ENCODE data around the gene CNTN4. TPM values are rescaled to one million over a fixed set of nuclear protein-coding genes. Genes with fewer than 3 reads are reported as not detected.
"Not testable (repeated sequence)": the region's sequence is repeated elsewhere in the genome, so short reads cannot be mapped to it uniquely, and the experiment has no call there.

Gene CNTN4
- total RNA-seq, 1 experiment from 2014 or later, result 2.9 TPM

DNA sequence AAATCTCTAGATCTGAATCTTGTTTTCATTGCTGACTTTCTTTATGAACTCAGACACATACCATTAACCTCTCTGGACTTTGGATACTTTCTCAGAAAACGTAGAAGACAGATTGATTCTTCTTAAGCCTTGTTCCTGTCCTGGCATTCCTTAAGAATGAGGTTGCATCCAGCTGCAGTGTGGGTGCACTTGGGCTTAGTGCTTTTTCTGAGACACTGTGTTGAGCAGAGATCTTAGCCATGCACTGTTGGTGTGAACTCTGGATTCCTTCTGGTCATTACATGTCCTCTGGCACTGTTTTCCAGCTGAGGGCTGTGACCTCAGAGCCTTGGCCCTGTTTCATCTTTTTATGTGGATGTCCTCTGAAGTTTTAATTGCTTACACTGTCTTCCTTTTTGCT, 428.3 kb downstream of the CNTN4 start:
- DNase-seq, result no peak
- no TSS peak for BruUV-seq (replicated peaks)
- peaks cover 8% of the 10 kb centered on the region for H3K4me1 Mint-ChIP-seq (ENCODE audit: low read depth, unreplicated experiment)
- TF ChIP-seq, protein P1, sequence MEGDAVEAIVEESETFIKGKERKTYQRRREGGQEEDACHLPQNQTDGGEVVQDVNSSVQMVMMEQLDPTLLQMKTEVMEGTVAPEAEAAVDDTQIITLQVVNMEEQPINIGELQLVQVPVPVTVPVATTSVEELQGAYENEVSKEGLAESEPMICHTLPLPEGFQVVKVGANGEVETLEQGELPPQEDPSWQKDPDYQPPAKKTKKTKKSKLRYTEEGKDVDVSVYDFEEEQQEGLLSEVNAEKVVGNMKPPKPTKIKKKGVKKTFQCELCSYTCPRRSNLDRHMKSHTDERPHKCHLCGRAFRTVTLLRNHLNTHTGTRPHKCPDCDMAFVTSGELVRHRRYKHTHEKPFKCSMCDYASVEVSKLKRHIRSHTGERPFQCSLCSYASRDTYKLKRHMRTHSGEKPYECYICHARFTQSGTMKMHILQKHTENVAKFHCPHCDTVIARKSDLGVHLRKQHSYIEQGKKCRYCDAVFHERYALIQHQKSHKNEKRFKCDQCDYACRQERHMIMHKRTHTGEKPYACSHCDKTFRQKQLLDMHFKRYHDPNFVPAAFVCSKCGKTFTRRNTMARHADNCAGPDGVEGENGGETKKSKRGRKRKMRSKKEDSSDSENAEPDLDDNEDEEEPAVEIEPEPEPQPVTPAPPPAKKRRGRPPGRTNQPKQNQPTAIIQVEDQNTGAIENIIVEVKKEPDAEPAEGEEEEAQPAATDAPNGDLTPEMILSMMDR (IDR thresholded peaks at IDR 0.05; ENCODE audit: unreplicated experiment), result no peak
- intact Hi-C loops (cut with micrococcal nuclease; ENCODE audit: unreplicated experiment), result no loop called here
- no peaks in the 10 kb centered on the region for H3K36me3 Mint-ChIP-seq (ENCODE audit: insufficient read depth, unreplicated experiment)
- CTCF ChIA-PET, result no interaction called here
- no peaks in the 10 kb centered on the region for H3K27me3 Mint-ChIP-seq (ENCODE audit: unreplicated experiment)
- H3K9me3 Mint-ChIP-seq (ENCODE audit: low read depth, unreplicated experiment), result peaks cover 3% of the 10 kb centered on the region
- H3K27ac Mint-ChIP-seq (ENCODE audit: unreplicated experiment), result no peak overlapping the region
- H3K4me3 Mint-ChIP-seq (ENCODE audit: low read depth, unreplicated experiment), result no peak overlapping the region

DNA sequence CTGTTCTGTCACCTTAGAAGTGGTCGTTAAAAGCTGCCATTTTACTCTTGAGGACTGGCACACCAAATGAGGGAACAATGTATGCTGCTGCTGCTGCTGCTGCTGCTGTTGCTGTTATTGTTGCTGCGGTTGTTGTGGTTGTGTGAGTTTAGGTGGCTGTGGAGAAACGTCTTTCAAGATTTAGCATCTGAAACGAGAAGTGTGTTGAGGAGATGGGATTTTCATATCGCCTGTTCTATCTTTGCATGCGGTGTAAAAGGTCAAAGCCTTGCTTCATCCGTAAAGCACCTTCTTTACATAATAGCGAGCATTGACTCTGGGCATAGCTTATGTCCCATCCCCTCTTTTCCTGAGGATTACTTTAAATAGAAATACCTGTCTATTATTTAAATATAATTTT, 428.7 kb downstream of the CNTN4 start:
- H3K27ac Mint-ChIP-seq (ENCODE audit: unreplicated experiment); H3K9me3 Mint-ChIP-seq (ENCODE audit: low read depth, unreplicated experiment); H3K36me3 Mint-ChIP-seq (ENCODE audit: insufficient read depth, unreplicated experiment); BruUV-seq (replicated peaks); H3K4me3 Mint-ChIP-seq (ENCODE audit: low read depth, unreplicated experiment); intact Hi-C loops (cut with micrococcal nuclease; ENCODE audit: unreplicated experiment); DNase-seq; H3K27me3 Mint-ChIP-seq (ENCODE audit: unreplicated experiment); H3K4me1 Mint-ChIP-seq (ENCODE audit: low read depth, unreplicated experiment); CTCF ChIA-PET: not testable (repeated sequence)

DNA sequence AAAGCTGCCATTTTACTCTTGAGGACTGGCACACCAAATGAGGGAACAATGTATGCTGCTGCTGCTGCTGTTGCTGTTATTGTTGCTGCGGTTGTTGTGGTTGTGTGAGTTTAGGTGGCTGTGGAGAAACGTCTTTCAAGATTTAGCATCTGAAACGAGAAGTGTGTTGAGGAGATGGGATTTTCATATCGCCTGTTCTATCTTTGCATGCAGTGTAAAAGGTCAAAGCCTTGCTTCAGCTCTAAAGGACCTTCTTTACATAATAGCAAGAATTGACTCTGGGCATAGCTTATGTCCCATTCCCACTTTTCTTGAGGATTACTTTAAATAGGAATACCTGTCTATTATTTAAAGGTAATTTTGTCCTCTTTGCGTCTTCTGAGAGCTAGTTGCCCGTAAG, 436.1 kb downstream of the CNTN4 start:
- intact Hi-C loops (cut with micrococcal nuclease; ENCODE audit: unreplicated experiment); H3K27me3 Mint-ChIP-seq (ENCODE audit: unreplicated experiment); CTCF ChIA-PET; H3K27ac Mint-ChIP-seq (ENCODE audit: unreplicated experiment); H3K4me3 Mint-ChIP-seq (ENCODE audit: low read depth, unreplicated experiment); DNase-seq; H3K4me1 Mint-ChIP-seq (ENCODE audit: low read depth, unreplicated experiment); BruUV-seq (replicated peaks); H3K9me3 Mint-ChIP-seq (ENCODE audit: low read depth, unreplicated experiment); H3K36me3 Mint-ChIP-seq (ENCODE audit: insufficient read depth, unreplicated experiment): not testable (repeated sequence)

GRCh38 chr3:2535206-2535605, 436.5 kb downstream of the CNTN4 start:
- intact Hi-C loops (cut with micrococcal nuclease; ENCODE audit: unreplicated experiment), result no loop called here
- H3K4me1 Mint-ChIP-seq (ENCODE audit: low read depth, unreplicated experiment), result no peaks in the 10 kb centered on the region
- TF ChIP-seq, protein P1 (IDR thresholded peaks at IDR 0.05; ENCODE audit: unreplicated experiment), result no peak
- DNase-seq, result no peak
- H3K27ac Mint-ChIP-seq (ENCODE audit: unreplicated experiment), result no peak overlapping the region
- H3K4me3 Mint-ChIP-seq (ENCODE audit: low read depth, unreplicated experiment), result no peak overlapping the region
- BruUV-seq (replicated peaks), result no TSS peak
- H3K27me3 Mint-ChIP-seq (ENCODE audit: unreplicated experiment), result no peaks in the 10 kb centered on the region
- H3K9me3 Mint-ChIP-seq (ENCODE audit: low read depth, unreplicated experiment), result peaks cover 1% of the 10 kb centered on the region
- H3K36me3 Mint-ChIP-seq (ENCODE audit: insufficient read depth, unreplicated experiment), result peaks cover 2% of the 10 kb centered on the region
- CTCF ChIA-PET, result no interaction called here

DNA sequence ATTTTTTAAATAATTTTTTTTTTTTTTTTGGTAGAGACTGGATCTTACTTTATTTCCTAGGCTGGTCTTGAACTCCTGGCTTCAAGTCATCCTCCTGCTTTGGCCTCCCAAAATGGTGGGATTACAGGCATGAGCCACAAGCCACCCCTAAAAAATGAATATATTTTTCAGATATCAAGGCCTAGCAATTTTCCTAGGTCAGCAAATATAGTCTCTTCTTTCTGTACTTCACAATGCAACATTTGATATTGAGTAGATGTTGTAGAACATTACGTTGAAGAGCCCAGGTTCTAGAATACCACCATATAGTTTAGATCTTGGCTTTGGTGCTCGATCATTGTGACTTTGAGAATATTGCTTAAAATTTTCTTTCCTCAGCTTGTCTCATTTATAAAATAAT, 437.9 kb downstream of the CNTN4 start:
- Mint-ChIP-seq H3K27ac (ENCODE audit: unreplicated experiment) (no peak overlapping the region), H3K27me3 (ENCODE audit: unreplicated experiment) (no peaks in the 10 kb centered on the region), H3K4me1 (ENCODE audit: low read depth, unreplicated experiment) (no peaks in the 10 kb centered on the region), H3K36me3 (ENCODE audit: insufficient read depth, unreplicated experiment) (peaks cover 4% of the 10 kb centered on the region), H3K4me3 (ENCODE audit: low read depth, unreplicated experiment) (no peak overlapping the region), H3K9me3 (ENCODE audit: low read depth, unreplicated experiment) (peaks cover 2% of the 10 kb centered on the region)
- TF ChIP-seq, protein P1 (IDR thresholded peaks at IDR 0.05; ENCODE audit: unreplicated experiment), result no peak
- CTCF ChIA-PET, result no interaction called here
- BruUV-seq (replicated peaks), result no TSS peak
- intact Hi-C loops (cut with micrococcal nuclease; ENCODE audit: unreplicated experiment), result no loop called here
- no peak for DNase-seq
